GM23338 (cell line): Measurements from ENCODE around the gene TUBB3. TPM values are rescaled to one million over a fixed set of nuclear protein-coding genes. Genes with fewer than 3 reads are reported as not detected.

Experiments
- ATAC-seq: fragments of 200-7000 bp; cut with Tn5 transposase; 3 replicates; pipeline ENCODE4 v1.9.1; 2020
- DNase-seq: peaks from one replicate; pipeline ENCODE4 v3.0.0-alpha.2; 2015; ENCODE audit warnings: low spot score
- H2AFZ ChIP-seq: fragments of 200-600 bp; sonication (generic); 2 replicates; pipeline ENCODE4 v1.8.0; 2016; ENCODE audit warnings: antibody characterized with exemption, mild to moderate bottlenecking, moderate library complexity
- H3F3A ChIP-seq: fragments of 200-600 bp; sonication (generic); replicated peaks from 2 replicates; pipeline ENCODE4 v1.8.0; 2017; ENCODE audit warnings: antibody characterized with exemption, mixed run types, low read depth
- H3K27ac ChIP-seq: fragments of 200-600 bp; sonication (generic); 2 replicates; pipeline ENCODE4 v1.6.1; 2016; ENCODE audit warnings: low read depth
- H3K27me3 ChIP-seq: fragments of 200-600 bp; sonication (generic); 2 replicates; pipeline ENCODE4 v1.8.0; 2016; ENCODE audit warnings: mild to moderate bottlenecking, mixed run types, moderate library complexity; ENCODE audit not compliant: insufficient read depth
- H3K36me3 ChIP-seq: fragments of 200-600 bp; sonication (generic); 2 replicates; pipeline ENCODE4 v1.8.0; 2016; ENCODE audit warnings: mild to moderate bottlenecking; ENCODE audit not compliant: insufficient read depth
- H3K4me1 ChIP-seq: fragments of 200-600 bp; sonication (generic); 2 replicates; pipeline ENCODE4 v1.8.0; 2016; ENCODE audit warnings: mild to moderate bottlenecking, moderate library complexity; ENCODE audit not compliant: insufficient read depth
- H3K4me2 ChIP-seq: fragments of 200-600 bp; sonication (generic); 2 replicates; pipeline ENCODE4 v1.7.1; 2017; ENCODE audit warnings: mixed run types
- H3K4me3 ChIP-seq: fragments of 200-600 bp; sonication (generic); 2 replicates; pipeline ENCODE4 v1.6.1; 2016; ENCODE audit warnings: mixed run types
- H3K79me2 ChIP-seq: fragments of 200-600 bp; sonication (generic); replicated peaks from 2 replicates; pipeline ENCODE4 v1.8.0; 2017; ENCODE audit warnings: mild to moderate bottlenecking; ENCODE audit not compliant: insufficient read depth
- H3K9me2 ChIP-seq: fragments of 200-600 bp; sonication (generic); 2 replicates; pipeline ENCODE4 v1.8.0; 2017; ENCODE audit not compliant: insufficient read depth
- H4K20me1 ChIP-seq: fragments of 200-600 bp; sonication (generic); replicated peaks from 2 replicates; pipeline ENCODE4 v1.8.0; 2017; ENCODE audit warnings: mild to moderate bottlenecking; ENCODE audit not compliant: insufficient read depth
- H3K27ac Mint-ChIP-seq: 2 replicates; pipeline ENCODE4 v1.8.0; 2020; ENCODE audit warnings: inconsistent platforms, mild to moderate bottlenecking, moderate library complexity, mixed read lengths
- H3K27me3 Mint-ChIP-seq: 3 replicates; pipeline ENCODE4 v1.8.0; 2022; ENCODE audit warnings: low read depth, mild to moderate bottlenecking, moderate library complexity, mixed read lengths, inconsistent platforms; ENCODE audit not compliant: insufficient read depth, poor library complexity
- H3K36me3 Mint-ChIP-seq: 3 replicates; pipeline ENCODE4 v1.8.0; 2021; ENCODE audit warnings: low read depth, mild to moderate bottlenecking, inconsistent platforms, moderate library complexity, mixed read lengths
- H3K4me1 Mint-ChIP-seq: 3 replicates; pipeline ENCODE4 v1.8.0; 2020; ENCODE audit warnings: mild to moderate bottlenecking, inconsistent platforms, mixed read lengths
- H3K4me3 Mint-ChIP-seq: 3 replicates; pipeline ENCODE4 v1.8.0; 2021; ENCODE audit warnings: moderate library complexity, mild to moderate bottlenecking, inconsistent platforms, mixed read lengths
- H3K9me3 Mint-ChIP-seq: 3 replicates; pipeline ENCODE4 v1.8.0; 2020; ENCODE audit warnings: moderate library complexity, mild to moderate bottlenecking, inconsistent platforms, mixed read lengths
- CREB1 ChIP-seq: fragments of 250-450 bp; sonication (Bioruptor Pico); IDR thresholded peaks from 2 replicates; pipeline ENCODE4 v1.5.0; 2020; ENCODE audit warnings: low read depth, mild to moderate bottlenecking, moderate library complexity
- ETS1 ChIP-seq: IDR thresholded peaks from 2 replicates; pipeline ENCODE4 v1.6.1; 2016; ENCODE audit warnings: antibody characterized with exemption
- EZH2 ChIP-seq: fragments of 200-600 bp; sonication (generic); IDR thresholded peaks from one replicate; pipeline ENCODE4 v1.8.0; 2017; ENCODE audit warnings: antibody characterized with exemption, mild to moderate bottlenecking, low read depth; ENCODE audit not compliant: unreplicated experiment
- EZH2phosphoT487 ChIP-seq: fragments of 200-600 bp; sonication (generic); IDR thresholded peaks from one replicate; pipeline ENCODE4 v1.8.1; 2018; ENCODE audit warnings: antibody characterized with exemption; ENCODE audit not compliant: unreplicated experiment
- NANOG ChIP-seq: IDR thresholded peaks from 2 replicates; pipeline ENCODE4 v1.6.1; 2016; ENCODE audit warnings: antibody characterized with exemption, borderline replicate concordance
- POLR2AphosphoS5 ChIP-seq: IDR thresholded peaks from 2 replicates; pipeline ENCODE4 v1.6.1; 2016; ENCODE audit warnings: antibody characterized with exemption, low read depth
- REST ChIP-seq: IDR thresholded peaks from one replicate; pipeline ENCODE4 v1.6.1; 2018; ENCODE audit warnings: antibody characterized with exemption; ENCODE audit not compliant: unreplicated experiment
- STAT1 ChIP-seq: IDR thresholded peaks from one replicate; pipeline ENCODE4 v1.6.1; 2016; ENCODE audit warnings: antibody characterized with exemption; ENCODE audit not compliant: unreplicated experiment
- ZNF114 ChIP-seq: fragments of 250-450 bp; sonication (Bioruptor Pico); IDR thresholded peaks from 2 replicates; pipeline ENCODE4 v1.5.0; 2020; ENCODE audit warnings: mild to moderate bottlenecking, moderate library complexity
- ZNF331 ChIP-seq: fragments of 250-450 bp; sonication (Bioruptor Pico); IDR thresholded peaks from 2 replicates; pipeline ENCODE4 v1.5.0; 2020; ENCODE audit warnings: low read depth, mild to moderate bottlenecking, moderate library complexity
- polyA plus RNA-seq: library from polyadenylated mRNA; unstranded; fragments of >200 nt; fragmentation: Nextera tagmentation; extraction: Ambion mirVana; gene quantifications from 2 replicates; pipeline ENCODE4 v1.2.1, GENCODE V29; 2016
- total RNA-seq: library from RNA; depleted of rRNA; stranded (reverse); fragments of >200 nt; shearing (Covaris generic); gene quantifications from 2 replicates; pipeline ENCODE4 v1.2.3, GENCODE V29; 2014
- TF ChIP-seq, protein P1 (sequence below), 2 experiments: fragments of 200-600 bp in 1 of 2; sonication (generic) in 1 of 2; conservative IDR thresholded peaks; 2 replicates each; pipeline versions ENCODE4 v1.5.1 to v1.6.1; 2016 to 2017; ENCODE audit warnings: antibody characterized with exemption in 2 of 2, low read depth in 2 of 2, mild to moderate bottlenecking in 2 of 2, moderate library complexity in 1 of 2

TUBB3 gene
- total and polyA plus RNA-seq, 2 experiments from 2014 or later, result 149 to 443 TPM

DNA sequence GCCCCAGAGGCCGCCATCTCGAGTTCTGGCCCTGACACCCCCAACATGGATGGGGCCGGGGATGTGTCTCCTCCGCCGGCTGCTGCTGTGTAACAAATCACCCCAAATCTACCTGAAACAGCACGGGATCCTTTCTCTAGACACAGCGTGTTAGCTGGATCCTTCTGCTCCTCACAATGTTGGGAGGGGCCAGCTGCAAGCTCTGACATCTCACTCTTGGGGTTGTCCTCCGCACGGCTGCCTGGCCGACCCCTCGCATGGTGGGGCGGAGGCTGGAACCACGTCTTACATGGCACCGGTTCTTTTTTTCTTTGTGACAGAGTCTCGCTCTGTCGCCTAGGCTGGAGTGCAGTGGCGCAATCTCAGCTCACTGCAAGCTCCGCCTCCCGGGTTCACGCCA is 13.8 kb downstream of the TUBB3 start:
- no peak overlapping the region for H3K27ac ChIP-seq
- no peaks in the 10 kb centered on the region for H4K20me1 ChIP-seq
- H3K4me3 Mint-ChIP-seq, result no peak overlapping the region
- H3K9me2 ChIP-seq, result no peaks in the 10 kb centered on the region
- peaks cover 12% of the 10 kb centered on the region for H3K36me3 ChIP-seq
- H3K79me2 ChIP-seq, result no peaks in the 10 kb centered on the region
- H3K4me1 ChIP-seq, result no peaks in the 10 kb centered on the region
- H3K27me3 Mint-ChIP-seq, result peaks cover 11% of the 10 kb centered on the region
- H3F3A ChIP-seq, result peaks cover 8% of the 10 kb centered on the region
- TF ChIP-seq NANOG (no peak), CREB1 (CRISPR knock-in tag) (no peak), POLR2AphosphoS5 (no peak), EZH2 (no peak), ZNF114 (no peak), ZNF331 (CRISPR knock-in tag) (no peak), STAT1 (no peak)
- TF ChIP-seq, protein P1, sequence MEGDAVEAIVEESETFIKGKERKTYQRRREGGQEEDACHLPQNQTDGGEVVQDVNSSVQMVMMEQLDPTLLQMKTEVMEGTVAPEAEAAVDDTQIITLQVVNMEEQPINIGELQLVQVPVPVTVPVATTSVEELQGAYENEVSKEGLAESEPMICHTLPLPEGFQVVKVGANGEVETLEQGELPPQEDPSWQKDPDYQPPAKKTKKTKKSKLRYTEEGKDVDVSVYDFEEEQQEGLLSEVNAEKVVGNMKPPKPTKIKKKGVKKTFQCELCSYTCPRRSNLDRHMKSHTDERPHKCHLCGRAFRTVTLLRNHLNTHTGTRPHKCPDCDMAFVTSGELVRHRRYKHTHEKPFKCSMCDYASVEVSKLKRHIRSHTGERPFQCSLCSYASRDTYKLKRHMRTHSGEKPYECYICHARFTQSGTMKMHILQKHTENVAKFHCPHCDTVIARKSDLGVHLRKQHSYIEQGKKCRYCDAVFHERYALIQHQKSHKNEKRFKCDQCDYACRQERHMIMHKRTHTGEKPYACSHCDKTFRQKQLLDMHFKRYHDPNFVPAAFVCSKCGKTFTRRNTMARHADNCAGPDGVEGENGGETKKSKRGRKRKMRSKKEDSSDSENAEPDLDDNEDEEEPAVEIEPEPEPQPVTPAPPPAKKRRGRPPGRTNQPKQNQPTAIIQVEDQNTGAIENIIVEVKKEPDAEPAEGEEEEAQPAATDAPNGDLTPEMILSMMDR (conservative IDR thresholded peaks at IDR 0.05; ENCODE audit: low read depth in 2 of 2), result no peak
- no peak overlapping the region for H3K27ac Mint-ChIP-seq
- H3K4me1 Mint-ChIP-seq, result no peaks in the 10 kb centered on the region
- H3K27me3 ChIP-seq, result no peaks in the 10 kb centered on the region
- H3K36me3 Mint-ChIP-seq, result peaks cover 30% of the 10 kb centered on the region
- H2AFZ ChIP-seq, result no peak overlapping the region
- no peaks in the 10 kb centered on the region for H3K9me3 Mint-ChIP-seq
- no peak overlapping the region for H3K4me3 ChIP-seq
- DNase-seq (no peak), ATAC-seq (no peak)
- no peak overlapping the region for H3K4me2 ChIP-seq

DNA sequence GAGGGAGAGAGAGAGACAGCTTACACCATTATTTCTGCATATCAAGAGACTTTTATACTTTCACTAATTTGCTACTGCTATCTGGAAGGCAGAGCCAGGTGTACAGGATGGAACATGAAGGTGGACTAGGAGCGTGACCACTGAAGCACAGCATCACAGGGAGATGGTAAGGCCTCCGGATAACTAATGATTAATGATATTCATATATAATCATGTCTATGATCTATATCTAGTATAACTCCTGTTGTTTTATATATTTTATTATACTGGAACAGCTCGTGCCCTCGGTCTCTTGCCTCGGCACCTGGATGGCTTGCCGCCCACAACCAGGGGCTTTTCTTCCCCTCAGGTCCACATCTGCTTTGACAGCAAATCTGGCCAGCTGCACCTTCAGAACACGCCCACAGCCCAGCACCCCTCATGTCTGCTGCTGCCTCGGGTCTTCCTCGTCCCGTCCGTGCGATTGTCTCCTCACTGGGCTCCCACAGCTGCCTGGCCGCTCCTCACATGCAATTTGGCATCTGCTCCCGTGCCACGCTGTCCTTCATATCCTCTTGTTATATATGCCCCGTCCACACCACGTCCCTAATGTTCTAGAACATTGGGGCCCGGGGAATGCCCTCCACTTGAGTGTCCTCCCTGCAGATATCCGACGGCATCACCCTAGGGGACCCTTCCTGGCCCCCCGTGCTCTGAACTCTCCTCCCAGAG is 15.2 kb downstream of the TUBB3 start:
- no peaks in the 10 kb centered on the region for H3K9me3 Mint-ChIP-seq
- Histone ChIP-seq H3K9me2 (no peaks in the 10 kb centered on the region), H3K4me2 (no peak overlapping the region), H3K4me3 (no peak overlapping the region), H3K27ac (no peak overlapping the region), H3F3A (peaks cover 3% of the 10 kb centered on the region), H3K4me1 (no peaks in the 10 kb centered on the region), H3K27me3 (no peaks in the 10 kb centered on the region), H2AFZ (no peak overlapping the region), H4K20me1 (no peaks in the 10 kb centered on the region), H3K79me2 (no peaks in the 10 kb centered on the region), H3K36me3 (peaks cover 3% of the 10 kb centered on the region; the same call in 1 of the 2 replicates)
- no peak overlapping the region for H3K27ac Mint-ChIP-seq
- no peak overlapping the region for H3K4me3 Mint-ChIP-seq
- TF ChIP-seq REST (no peak), CREB1 (CRISPR knock-in tag) (no peak), EZH2phosphoT487 (no peak), ETS1 (no peak), ZNF114 (no peak), ZNF331 (CRISPR knock-in tag) (no peak)
- H3K36me3 Mint-ChIP-seq, result peaks cover 18% of the 10 kb centered on the region
- ATAC-seq, result no peak
- DNase-seq, result no peak
- H3K27me3 Mint-ChIP-seq, result peaks cover 8% of the 10 kb centered on the region
- no peaks in the 10 kb centered on the region for H3K4me1 Mint-ChIP-seq
